NCI-H187 treated with DMSO at 0.1 percent for 48 hours (cell line): ENCODE measurements around the gene DMD.
"Not testable (repeated sequence)": the region's sequence is repeated elsewhere in the genome, so short reads cannot be mapped to it uniquely, and the experiment has no call there.

ENCODE experiments used
- DNase-seq: peaks from one replicate; lab custom pipeline; 2025; lab: John Stamatoyannopoulos, UW

The DMD gene

DNA sequence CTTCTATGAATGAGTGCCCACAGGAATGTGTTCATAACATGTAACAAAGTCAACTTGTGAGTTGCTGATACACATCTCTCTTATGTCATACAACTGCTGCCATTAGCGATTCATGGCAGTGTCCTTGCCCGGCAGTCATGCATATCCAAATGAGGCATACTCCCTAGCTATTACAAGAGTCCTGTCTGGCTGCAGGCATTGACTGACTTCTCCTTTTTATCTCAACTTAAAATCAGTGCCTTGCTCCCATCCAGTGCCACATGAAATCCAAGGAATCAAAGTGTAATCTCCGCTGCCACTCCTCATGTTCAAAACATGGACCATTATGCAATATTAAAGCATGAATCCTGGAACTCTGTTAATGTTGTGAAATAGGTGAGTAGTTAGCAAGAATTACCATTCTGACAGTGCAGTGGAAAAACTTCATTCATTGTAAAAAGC lies 1790.6 kb downstream of the DMD start:
- no peak for DNase-seq

DNA sequence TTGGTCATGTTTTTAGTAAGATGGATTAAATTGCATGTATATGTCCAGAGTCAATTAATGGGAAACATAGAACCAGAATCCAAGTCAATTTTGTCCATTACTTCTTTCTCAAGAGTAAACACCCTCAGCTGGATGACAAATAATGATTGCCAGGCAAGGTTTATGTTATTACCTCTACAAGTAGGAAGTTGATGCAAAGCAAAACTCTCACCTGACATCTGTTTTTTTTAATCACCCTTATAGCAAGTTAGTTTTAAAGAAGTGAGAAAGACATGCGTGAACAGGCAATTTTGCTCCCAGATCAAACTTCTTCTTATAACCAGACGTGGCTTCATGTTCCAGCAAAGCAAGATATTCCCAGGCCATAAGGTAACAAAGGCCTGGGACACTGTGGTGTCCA lies 1791.0 kb downstream of the DMD start:
- no peak for DNase-seq

DNA sequence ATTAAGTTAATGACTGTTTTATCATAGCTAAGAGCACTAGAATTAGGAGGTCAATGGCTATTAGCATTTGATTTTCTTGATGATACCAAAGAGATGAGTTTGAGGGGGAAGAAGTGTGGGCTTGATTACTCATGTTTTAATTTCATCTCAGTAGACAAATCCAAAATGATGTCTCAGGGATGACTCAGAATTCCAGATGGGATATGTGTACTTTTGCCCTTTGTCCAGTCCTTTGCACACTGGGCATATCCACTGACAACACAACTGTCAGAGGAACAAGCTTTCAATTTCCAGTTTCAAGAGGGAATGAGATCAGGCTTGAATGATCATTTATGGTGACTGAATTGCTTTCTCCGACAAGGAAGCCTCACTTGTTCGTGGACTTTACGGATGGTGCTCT lies 1814.2 kb downstream of the DMD start:
- DNase-seq = no peak

DNA sequence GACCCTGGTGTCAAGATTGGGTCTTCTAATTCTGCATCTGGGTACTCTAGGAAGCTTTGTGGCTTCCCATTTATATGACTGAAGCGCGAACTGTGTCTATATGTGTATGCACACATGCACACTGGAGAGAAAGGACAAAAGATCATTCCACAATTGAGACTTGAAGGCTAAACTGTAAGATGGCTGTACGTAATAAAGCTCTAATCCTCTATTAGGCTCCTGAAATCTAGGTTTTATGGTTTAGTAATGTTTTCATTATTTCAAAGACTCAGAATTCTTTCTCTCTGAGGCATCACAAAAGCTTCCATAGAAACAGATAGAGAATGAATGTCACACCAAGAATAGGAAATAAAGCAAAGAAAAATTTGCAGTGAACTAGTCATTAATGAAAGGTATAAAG lies 1818.8 kb downstream of the DMD start:
- DNase-seq = no peak

DNA sequence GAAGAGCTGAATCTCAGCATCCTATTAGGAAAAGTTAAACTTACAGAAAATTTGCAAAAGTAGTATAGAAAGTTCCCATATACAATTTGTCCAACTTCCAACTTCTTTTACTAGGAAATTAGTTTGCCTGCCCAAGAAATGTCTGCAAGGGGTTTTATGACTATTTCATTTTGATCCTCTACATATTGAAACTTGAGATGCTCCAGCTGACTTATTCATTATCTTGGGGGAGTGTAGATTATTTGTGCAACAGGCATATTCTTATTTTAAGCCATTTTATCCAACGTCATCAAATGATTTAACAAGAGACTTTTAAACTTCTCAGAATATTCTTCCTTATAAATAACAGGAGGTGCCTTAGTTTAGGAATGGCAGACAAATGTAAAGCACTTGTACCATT lies 1822.4 kb downstream of the DMD start:
- DNase-seq = no peak

DNA sequence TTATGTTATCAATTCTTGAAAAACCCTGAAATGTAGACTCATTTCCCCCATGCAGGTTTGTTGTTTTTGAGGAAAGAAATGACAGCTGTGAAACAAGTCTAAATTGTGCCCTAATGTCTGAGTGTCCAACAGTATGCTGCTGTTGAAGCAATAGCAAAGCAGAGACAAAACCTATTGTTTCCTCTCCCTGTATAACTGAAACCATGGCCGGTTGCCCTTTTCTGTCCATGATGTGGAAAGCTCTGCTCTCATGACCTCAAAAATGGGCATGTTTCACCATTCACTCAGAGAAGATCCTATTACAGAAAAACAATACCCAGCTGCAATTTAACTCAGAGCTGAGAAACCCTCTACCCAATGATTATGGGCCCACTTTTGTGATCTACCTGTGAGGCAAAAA lies 1826.9 kb downstream of the DMD start:
- no peak for DNase-seq

GRCh38 chrX:31383991-31384390 lies 1827.4 kb downstream of the DMD start:
- no peak for DNase-seq

GRCh38 chrX:31378973-31379372 lies 1832.4 kb downstream of the DMD start:
- not testable (repeated sequence) for DNase-seq

GRCh38 chrX:31377821-31378220 lies 1833.5 kb downstream of the DMD start:
- not testable (repeated sequence) for DNase-seq

DNA sequence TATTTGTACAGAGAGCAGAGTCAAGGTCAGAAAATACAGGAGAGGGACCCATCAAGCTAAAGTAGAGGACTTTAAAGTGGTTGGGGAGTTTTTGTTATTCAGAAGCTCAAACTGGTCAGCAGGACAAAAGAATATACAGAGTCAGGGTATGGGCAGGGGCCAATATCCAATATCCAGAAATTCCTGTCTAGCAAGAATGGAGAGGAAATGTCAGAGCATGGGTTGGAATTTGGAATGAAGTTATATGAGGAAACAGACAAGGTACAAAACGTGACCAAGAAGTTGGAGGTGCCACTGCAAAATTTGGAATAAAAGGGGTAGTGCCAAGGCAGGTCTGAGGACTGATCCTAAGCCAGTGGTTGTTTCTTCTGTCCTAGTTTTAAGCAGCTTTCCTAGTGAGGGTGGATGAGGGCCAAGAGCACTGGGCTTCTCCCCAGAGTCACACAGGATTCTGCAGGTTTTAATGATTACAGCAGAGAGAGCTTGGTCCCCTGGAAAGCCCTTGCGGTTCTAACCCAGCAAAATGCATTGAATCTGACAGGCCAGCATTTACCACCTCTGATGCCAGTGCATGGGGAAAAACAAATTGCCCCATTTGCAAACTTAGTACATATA lies 1834.8 kb downstream of the DMD start:
- no peak for DNase-seq

GRCh38 chrX:31374786-31375185 lies 1836.6 kb downstream of the DMD start:
- no peak for DNase-seq

DNA sequence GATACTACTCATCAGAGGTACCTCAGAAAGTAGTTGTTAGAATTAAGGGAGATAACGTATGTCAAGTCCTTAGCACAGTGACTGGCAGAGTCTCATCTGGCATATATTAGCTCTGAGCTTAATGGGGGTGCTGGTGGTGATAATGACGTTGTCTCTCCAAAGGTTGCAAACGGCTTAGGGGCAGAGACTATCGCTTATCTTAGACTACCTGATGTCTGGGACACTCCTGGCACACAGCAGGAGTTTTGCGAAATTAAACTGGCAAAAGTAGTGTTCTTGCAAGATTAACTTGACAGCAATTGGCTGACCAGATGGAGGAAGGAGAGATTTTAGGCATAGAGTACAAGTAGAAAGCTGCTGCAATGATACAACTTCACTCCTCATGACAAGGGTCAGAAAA lies 1839.4 kb downstream of the DMD start:
- no peak for DNase-seq

DNA sequence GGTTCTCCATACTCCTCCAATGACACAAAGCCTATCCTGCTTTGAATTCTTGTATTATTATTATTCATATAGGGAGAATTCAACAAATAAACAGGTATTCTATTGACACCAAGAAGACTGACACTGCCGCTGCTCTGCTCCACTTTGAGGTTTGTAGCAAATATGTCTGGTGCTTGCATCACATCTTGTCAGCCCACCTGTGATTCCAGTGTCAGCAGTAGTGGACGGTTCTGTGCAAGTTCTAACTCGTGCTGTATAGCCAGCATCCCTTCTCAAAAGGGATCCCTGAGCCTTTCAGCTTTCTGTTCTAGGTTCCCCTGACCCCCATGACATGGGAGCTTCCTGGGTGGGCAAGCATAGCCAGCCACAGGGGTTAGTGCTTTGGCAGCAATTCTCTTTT lies 1843.5 kb downstream of the DMD start:
- DNase-seq = no peak

GRCh38 chrX:31366041-31366440 lies 1845.3 kb downstream of the DMD start:
- DNase-seq = no peak

GRCh38 chrX:31356275-31357212 lies 1854.8 kb downstream of the DMD start:
- no peak for DNase-seq

DNA sequence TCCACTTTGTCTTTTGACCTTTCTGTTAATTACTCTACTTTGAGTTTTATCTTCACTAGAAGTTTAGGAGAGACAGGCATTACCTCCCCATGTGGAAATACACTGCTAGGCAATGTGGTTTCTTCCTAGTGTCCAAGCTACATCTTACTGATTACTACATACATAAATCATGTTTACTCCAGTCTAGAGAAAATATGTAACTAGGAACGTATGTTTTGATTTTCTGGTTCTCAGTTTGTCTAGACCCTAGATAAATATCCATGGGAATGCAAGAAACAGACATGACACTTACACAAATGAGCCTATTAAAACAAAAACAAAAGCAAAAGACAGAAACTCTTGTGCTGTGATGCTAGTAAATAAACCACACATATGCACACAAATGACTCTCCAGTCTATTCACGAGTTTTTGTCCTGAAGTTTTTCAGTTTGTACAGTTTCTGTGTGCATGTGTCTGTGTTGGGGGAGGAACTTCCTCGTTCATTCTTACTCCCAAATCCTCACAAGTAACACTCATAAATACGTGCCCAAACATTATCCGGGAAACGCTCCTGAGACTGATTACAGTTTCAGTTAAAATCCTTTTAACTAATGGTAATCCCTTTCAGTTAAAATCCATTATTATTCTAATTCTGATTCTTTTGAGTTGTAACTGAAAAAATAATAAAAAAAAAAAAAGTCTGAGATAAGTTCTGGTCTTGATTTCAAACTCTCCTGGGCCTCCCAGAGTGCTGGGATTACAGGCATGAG lies 1856.0 kb downstream of the DMD start:
- no peak for DNase-seq

DNA sequence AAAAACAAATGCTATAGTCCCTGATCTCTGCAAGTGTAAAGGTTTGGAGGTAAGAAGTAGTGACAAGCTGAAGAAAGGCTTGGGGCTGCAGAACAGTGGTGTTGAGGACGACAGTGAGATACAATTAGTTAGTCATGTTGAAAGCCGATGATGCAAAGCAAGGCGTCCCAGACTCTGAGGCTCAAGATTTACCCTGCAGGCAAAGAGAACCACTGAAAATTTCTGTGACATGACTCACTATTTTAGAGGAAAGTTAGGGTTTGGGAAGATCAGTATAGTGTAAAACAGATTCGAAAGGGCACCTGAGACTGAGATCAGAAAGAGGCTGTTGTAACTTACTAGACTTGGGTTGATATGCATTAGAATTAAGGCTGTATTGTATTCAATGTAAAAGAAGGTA lies 1858.3 kb downstream of the DMD start:
- DNase-seq = no peak

DNA sequence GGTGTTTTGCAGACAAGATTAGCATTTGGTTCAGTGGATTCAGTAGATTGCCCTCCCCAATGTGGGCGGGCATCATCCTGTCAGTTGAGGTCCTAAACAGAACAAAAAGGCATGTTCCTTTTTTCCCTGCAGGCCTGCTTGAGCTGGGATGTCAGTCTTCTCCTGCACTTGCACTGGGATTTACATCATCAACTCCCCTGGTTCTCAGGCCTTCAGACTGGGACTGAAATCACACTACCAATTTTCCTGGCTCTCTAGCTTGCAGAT lies 1860.6 kb downstream of the DMD start:
- no peak for DNase-seq

DNA sequence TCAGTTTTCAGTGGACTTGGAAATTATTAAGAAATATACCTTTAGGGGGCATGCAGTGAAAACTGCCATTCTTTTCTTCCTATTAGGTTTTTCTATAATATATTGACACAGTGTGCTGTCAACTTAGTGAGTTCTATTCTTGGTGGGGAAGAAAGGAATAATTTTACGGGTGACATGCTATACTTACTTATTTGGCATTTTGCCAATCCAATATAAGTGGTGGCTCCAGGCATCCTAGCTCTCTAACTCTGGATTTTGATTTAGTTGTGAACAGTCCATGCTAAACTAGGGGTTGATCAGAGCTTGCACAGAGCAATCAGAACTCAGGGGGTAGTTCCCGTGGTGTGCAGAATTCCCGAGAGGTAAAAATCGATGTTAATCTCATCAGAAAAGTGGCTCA lies 1861.8 kb downstream of the DMD start:
- no peak for DNase-seq

- no peak for DNase-seq
Measured at GRCh38 chrX:31340587-31340986, 1870.8 kb downstream of the DMD start.

- no peak for DNase-seq
Measured at GRCh38 chrX:31338991-31339350, 1872.4 kb downstream of the DMD start.

- DNase-seq = no peak
Measured at GRCh38 chrX:31337332-31337731, 1874.0 kb downstream of the DMD start.

DNA sequence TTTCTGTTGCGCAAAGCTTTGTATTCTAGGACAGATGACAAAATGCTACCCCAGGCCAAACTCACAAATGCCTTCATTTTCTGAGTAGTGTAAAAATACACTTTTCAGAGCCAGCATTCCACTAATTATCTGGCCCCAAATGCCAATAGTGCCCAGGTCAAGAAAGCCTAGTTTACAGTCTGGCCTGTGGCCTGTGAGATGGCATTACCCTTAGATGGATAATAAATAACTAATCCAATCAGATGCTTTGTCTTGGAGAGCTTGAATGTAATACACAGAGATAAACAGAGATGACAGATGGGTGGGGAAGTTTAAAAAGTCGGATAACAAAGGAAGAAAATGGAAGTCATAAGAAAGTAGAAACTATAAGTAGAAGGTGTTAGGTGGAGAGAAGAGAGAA lies 1874.9 kb downstream of the DMD start:
- no peak for DNase-seq
